Stimulated activated CD8-positive, alpha-beta memory T cell treated with anti-CD3 and anti-CD28 coated beads, Interleukin-7, amount 100 ng/mL, for 1 hour (primary cell): Measurements from ENCODE around the gene SPRY1.

ENCODE experiments used
- DNase-seq, 2 donors: peaks; one replicate each; pipeline ENCODE4 v3.0.0-alpha.2; 2020; ENCODE audit warnings: low read depth in 2 of 2

SPRY1 gene

GRCh38 chr4:123380728-123381716 is 15.6 kb upstream of the SPRY1 start:
- DNase-seq = no peak

GRCh38 chr4:123381996-123382395 is 14.6 kb upstream of the SPRY1 start:
- DNase-seq = no peak

- no peak for DNase-seq
Observed at GRCh38 chr4:123383566-123383965, 13.0 kb upstream of the SPRY1 start.

- DNase-seq = no peak
Observed at GRCh38 chr4:123386609-123387008, 10.0 kb upstream of the SPRY1 start.

GRCh38 chr4:123390846-123391456 is 5.6 kb upstream of the SPRY1 start:
- no peak for DNase-seq

- DNase-seq = no peak
Observed at GRCh38 chr4:123393721-123394120, 2.9 kb upstream of the SPRY1 start.

- peak; percentile 2 to 6 for DNase-seq
Observed at GRCh38 chr4:123397144-123398065, 810 bp downstream of the SPRY1 start.

GRCh38 chr4:123398066-123398852 is 1.7 kb downstream of the SPRY1 start:
- peak; percentile 15 for DNase-seq

GRCh38 chr4:123398853-123399626 is 2.4 kb downstream of the SPRY1 start:
- DNase-seq = peak in 1 of 2 donors; percentile 5

GRCh38 chr4:123399627-123400358 is 3.2 kb downstream of the SPRY1 start:
- no peak for DNase-seq

GRCh38 chr4:123401271-123402120 is 4.9 kb downstream of the SPRY1 start:
- no peak for DNase-seq

- no peak for DNase-seq
Observed at GRCh38 chr4:123402121-123402465, 5.5 kb downstream of the SPRY1 start.

- no peak for DNase-seq
Observed at GRCh38 chr4:123403080-123403604, 6.5 kb downstream of the SPRY1 start.

- DNase-seq = no peak
Observed at GRCh38 chr4:123404533-123404932, 7.9 kb downstream of the SPRY1 start.

- DNase-seq = no peak
Observed at GRCh38 chr4:123405267-123405865, 8.8 kb downstream of the SPRY1 start.

- no peak for DNase-seq
Observed at GRCh38 chr4:123406872-123407271, 10.3 kb downstream of the SPRY1 start.

- no peak for DNase-seq
Observed at GRCh38 chr4:123408471-123409084, 12.0 kb downstream of the SPRY1 start.

GRCh38 chr4:123409334-123409733 is 12.7 kb downstream of the SPRY1 start:
- DNase-seq = no peak
